Loucy (cell line): ENCODE results near the gene ARGLU1.

Experiments
- H2AFZ ChIP-seq: fragments of 200-600 bp; sonication (generic); 2 replicates; pipeline ENCODE4 v1.6.0; 2016; ENCODE audit warnings: antibody characterized with exemption, mild to moderate bottlenecking, low read length, moderate library complexity
- H3F3A ChIP-seq: fragments of 200-600 bp; 2 replicates; pipeline ENCODE4 v1.6.0; 2016; ENCODE audit warnings: antibody characterized with exemption, low read depth, mild to moderate bottlenecking
- H3K27me3 ChIP-seq: fragments of 200-600 bp; sonication (generic); 2 replicates; pipeline ENCODE4 v1.6.1; 2014; ENCODE audit warnings: low read length, mild to moderate bottlenecking; ENCODE audit not compliant: insufficient read depth, poor library complexity, severe bottlenecking
- H3K36me3 ChIP-seq: fragments of 200-600 bp; sonication (generic); 2 replicates; pipeline ENCODE4 v1.6.1; 2016; ENCODE audit warnings: low read length; ENCODE audit not compliant: insufficient read depth
- H3K4me1 ChIP-seq: fragments of 200-600 bp; sonication (generic); 2 replicates; pipeline ENCODE4 v1.5.1; 2014; ENCODE audit warnings: low read length, mild to moderate bottlenecking; ENCODE audit not compliant: insufficient read depth, poor library complexity, severe bottlenecking
- H3K4me2 ChIP-seq: fragments of 200-600 bp; sonication (generic); 2 replicates; pipeline ENCODE4 v1.6.0; 2014; ENCODE audit warnings: antibody characterized with exemption, low read length, low read depth, mild to moderate bottlenecking; ENCODE audit not compliant: poor library complexity, severe bottlenecking
- H3K4me3 ChIP-seq: fragments of 200-600 bp; sonication (generic); 2 replicates; pipeline ENCODE4 v1.5.1; 2014; ENCODE audit warnings: low read length, mild to moderate bottlenecking, mixed read lengths; ENCODE audit not compliant: poor library complexity, severe bottlenecking
- H3K79me2 ChIP-seq: fragments of 200-600 bp; sonication (generic); 2 replicates; pipeline ENCODE4 v1.6.1; 2014; ENCODE audit warnings: low read length; ENCODE audit not compliant: insufficient read depth
- H3K9ac ChIP-seq: fragments of 200-600 bp; sonication (generic); 2 replicates; pipeline ENCODE4 v1.6.0; 2014; ENCODE audit warnings: mild to moderate bottlenecking, low read depth, low read length, moderate library complexity; ENCODE audit not compliant: poor library complexity, severe bottlenecking
- H3K9me2 ChIP-seq: fragments of 200-600 bp; sonication (generic); replicated peaks from 2 replicates; pipeline ENCODE4 v1.6.1; 2016; ENCODE audit warnings: low read depth, low read length, mixed read lengths
- H3K9me3 ChIP-seq: fragments of 200-600 bp; sonication (generic); 2 replicates; pipeline ENCODE4 v1.6.1; 2014; ENCODE audit warnings: mild to moderate bottlenecking, antibody characterized with exemption, low read length, low read depth; ENCODE audit not compliant: insufficient read depth
- H4K20me1 ChIP-seq: fragments of 200-600 bp; sonication (generic); 2 replicates; pipeline ENCODE4 v1.6.0; 2014; ENCODE audit warnings: antibody characterized with exemption, low read length, mild to moderate bottlenecking; ENCODE audit not compliant: insufficient read depth, poor library complexity, severe bottlenecking
- EZH2phosphoT487 ChIP-seq: fragments of 200-600 bp; IDR thresholded peaks from 2 replicates; pipeline ENCODE4 v1.6.1; 2018; ENCODE audit warnings: antibody characterized with exemption, mild to moderate bottlenecking, moderate library complexity, borderline replicate concordance
- TF ChIP-seq, protein P1 (sequence below): fragments of 200-600 bp; sonication (generic); conservative IDR thresholded peaks from 2 replicates; pipeline ENCODE4 v1.5.1; 2014; ENCODE audit warnings: mild to moderate bottlenecking, antibody characterized with exemption, low read length

Gene ARGLU1

DNA sequence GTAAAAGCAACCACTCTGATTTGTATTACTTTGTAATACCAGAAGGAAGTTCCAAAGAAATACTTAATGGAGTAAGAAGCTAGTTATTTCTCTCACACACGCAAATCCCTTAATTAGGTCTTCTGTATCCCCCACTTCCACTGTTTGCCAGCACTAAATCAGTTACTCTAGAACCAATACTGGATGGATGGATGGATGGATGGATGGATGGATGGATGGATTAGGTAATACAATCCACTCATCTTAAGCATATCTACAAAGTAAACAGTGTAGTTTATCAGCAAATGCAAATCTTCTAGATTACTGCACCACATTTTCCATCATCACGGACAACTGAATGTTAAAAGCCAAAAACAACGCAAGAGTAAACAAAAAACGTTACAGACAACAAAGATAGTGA is 27.3 kb downstream of the ARGLU1 start:
- Histone ChIP-seq H3F3A (no peaks in the 10 kb centered on the region), H3K4me1 (no peaks in the 10 kb centered on the region), H3K4me3 (no peak overlapping the region), H3K79me2 (peaks cover 12% of the 10 kb centered on the region), H3K4me2 (no peak overlapping the region), H3K9me3 (no peaks in the 10 kb centered on the region), H4K20me1 (peaks cover 23% of the 10 kb centered on the region), H2AFZ (no peak overlapping the region), H3K9ac (no peak overlapping the region), H3K27me3 (no peaks in the 10 kb centered on the region), H3K9me2 (no peaks in the 10 kb centered on the region), H3K36me3 (peaks cover 52% of the 10 kb centered on the region)
- TF ChIP-seq, protein P1, sequence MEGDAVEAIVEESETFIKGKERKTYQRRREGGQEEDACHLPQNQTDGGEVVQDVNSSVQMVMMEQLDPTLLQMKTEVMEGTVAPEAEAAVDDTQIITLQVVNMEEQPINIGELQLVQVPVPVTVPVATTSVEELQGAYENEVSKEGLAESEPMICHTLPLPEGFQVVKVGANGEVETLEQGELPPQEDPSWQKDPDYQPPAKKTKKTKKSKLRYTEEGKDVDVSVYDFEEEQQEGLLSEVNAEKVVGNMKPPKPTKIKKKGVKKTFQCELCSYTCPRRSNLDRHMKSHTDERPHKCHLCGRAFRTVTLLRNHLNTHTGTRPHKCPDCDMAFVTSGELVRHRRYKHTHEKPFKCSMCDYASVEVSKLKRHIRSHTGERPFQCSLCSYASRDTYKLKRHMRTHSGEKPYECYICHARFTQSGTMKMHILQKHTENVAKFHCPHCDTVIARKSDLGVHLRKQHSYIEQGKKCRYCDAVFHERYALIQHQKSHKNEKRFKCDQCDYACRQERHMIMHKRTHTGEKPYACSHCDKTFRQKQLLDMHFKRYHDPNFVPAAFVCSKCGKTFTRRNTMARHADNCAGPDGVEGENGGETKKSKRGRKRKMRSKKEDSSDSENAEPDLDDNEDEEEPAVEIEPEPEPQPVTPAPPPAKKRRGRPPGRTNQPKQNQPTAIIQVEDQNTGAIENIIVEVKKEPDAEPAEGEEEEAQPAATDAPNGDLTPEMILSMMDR: no peak
- TF ChIP-seq EZH2phosphoT487: no peak

DNA sequence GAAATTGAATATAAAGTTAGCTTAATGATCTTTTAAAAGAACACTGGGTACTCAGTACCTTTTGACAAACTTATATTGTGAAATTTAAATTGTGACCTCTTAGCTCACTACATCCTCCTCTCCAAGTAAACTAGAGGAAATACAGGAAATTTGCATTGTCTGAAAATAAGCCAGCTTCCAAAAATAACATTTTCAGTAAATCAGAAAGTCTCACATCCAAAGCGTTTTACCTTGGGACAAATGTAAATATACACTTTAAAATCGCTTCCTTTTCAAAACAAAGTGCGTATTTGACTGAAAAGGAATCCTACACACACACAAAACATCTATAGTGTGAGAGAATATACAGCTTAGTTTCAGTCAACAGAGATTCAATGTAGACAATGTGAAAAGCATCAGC is 30.4 kb downstream of the ARGLU1 start:
- Histone ChIP-seq H3K27me3 (no peaks in the 10 kb centered on the region), H3K79me2 (no peaks in the 10 kb centered on the region), H3K4me2 (no peak overlapping the region), H3F3A (no peaks in the 10 kb centered on the region), H4K20me1 (peaks cover 3% of the 10 kb centered on the region), H3K36me3 (peaks cover 22% of the 10 kb centered on the region), H3K4me1 (no peaks in the 10 kb centered on the region), H3K9me2 (no peaks in the 10 kb centered on the region), H3K9ac (no peak overlapping the region), H2AFZ (no peak overlapping the region), H3K9me3 (no peaks in the 10 kb centered on the region), H3K4me3 (no peak overlapping the region)
- no peak for TF ChIP-seq EZH2phosphoT487
- TF ChIP-seq, protein P1: no peak

DNA sequence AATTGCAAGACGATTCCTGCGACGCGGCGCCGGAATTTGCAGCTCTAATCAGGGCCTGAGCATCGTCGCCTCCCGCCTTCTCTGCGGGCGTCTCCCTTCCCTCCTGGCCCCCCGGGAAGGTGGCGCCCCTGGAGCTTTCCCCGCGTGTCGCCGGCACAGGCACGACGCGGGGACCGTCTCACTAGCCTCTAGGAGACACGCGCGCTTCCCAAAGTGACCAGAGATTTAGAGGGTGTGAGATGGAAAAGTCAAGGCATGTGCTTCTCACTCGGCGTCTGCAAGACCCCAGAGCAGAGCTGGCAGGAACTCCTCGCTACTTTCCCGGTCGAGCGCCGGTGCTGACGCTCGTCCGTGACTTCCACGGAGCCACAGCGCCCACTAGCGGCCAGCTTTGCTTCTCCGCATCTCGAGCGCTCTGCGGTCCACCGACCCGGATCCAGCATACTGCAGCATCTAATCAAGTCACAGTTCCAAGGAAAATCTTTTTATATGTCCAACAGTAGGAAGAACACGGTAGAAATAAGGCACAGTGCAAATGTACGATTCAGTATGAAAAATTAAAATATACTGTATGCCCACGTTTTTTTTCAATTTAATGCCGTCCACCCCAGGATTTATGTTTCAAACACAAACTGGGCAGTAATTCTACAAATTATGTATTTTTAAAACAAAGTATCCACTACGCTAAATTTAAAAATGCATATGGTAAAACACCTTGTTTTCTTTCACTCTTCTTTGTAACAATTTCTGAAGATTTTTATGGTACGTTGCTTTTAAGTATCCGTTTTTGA is 31.5 kb downstream of the ARGLU1 start:
- Histone ChIP-seq H2AFZ (no peak overlapping the region), H3K9ac (no peak overlapping the region)
- no peak for TF ChIP-seq EZH2phosphoT487
- TF ChIP-seq, protein P1: peak; percentile 57

More for the DNA sequence above, 31.5 kb downstream of the ARGLU1 start:
- Histone ChIP-seq H3K4me1 (no peaks in the 10 kb centered on the region), H3K4me3 (no peak overlapping the region), H3K4me2 (no peak overlapping the region), H3K79me2 (no peaks in the 10 kb centered on the region), H3K9me2 (no peaks in the 10 kb centered on the region), H3K27me3 (no peaks in the 10 kb centered on the region), H3K36me3 (peaks cover 12% of the 10 kb centered on the region; the same call in 1 of the 2 replicates), H3K9me3 (no peaks in the 10 kb centered on the region), H3F3A (no peaks in the 10 kb centered on the region), H4K20me1 (no peaks in the 10 kb centered on the region)
